K562 (cell line): ENCODE results near the gene P2RX5.

Experiments used
- ARNT ChIP-seq, 2 experiments: fragments of 450-650 bp; IDR thresholded peaks; 2 replicates each; pipeline ENCODE4 v1.6.1; 2016; ENCODE audit warnings: mild to moderate bottlenecking in 1 of 2
- CBFB ChIP-seq: sonication (generic); formaldehyde crosslinking; IDR thresholded peaks from 2 replicates; pipeline ENCODE4 v1.4.0; 2020; ENCODE audit warnings: mild to moderate bottlenecking, missing genetic modification reagents
- CTCF ChIP-seq, 3 experiments: IDR thresholded peaks in 2 of 3; conservative IDR thresholded peaks in 1 of 3; 2 replicates each; pipeline ENCODE4 v1.5.1; 2011 to 2012; ENCODE audit warnings: low read length in 3 of 3, mild to moderate bottlenecking in 3 of 3, control low read depth in 2 of 3, improper control_type of control experiment in 1 of 3, inconsistent platforms in 1 of 3, low read depth in 1 of 3, mixed read lengths in 1 of 3, moderate library complexity in 1 of 3; ENCODE audit not compliant: insufficient read depth in 2 of 3
- HNRNPUL1 ChIP-seq: fragments of 200-400 bp; formaldehyde crosslinking; IDR thresholded peaks from 2 replicates; pipeline ENCODE4 v1.6.1; 2017; ENCODE audit warnings: low read length
- NBN ChIP-seq: fragments of 450-650 bp; IDR thresholded peaks from 2 replicates; pipeline ENCODE4 v1.6.1; 2016; ENCODE audit warnings: low read depth, mild to moderate bottlenecking
- TCF7 ChIP-seq: sonication (generic); IDR thresholded peaks from 2 replicates; pipeline ENCODE4 v1.6.1; 2016; ENCODE audit warnings: antibody characterized with exemption, borderline replicate concordance
- ZKSCAN8 ChIP-seq: fragments of 200-800 bp; sonication (Bioruptor generic); IDR thresholded peaks from 2 replicates; pipeline ENCODE4 v1.6.1; 2016; ENCODE audit warnings: missing genetic modification characterization, missing compliant biosample characterization
- ZNF239 ChIP-seq: fragments of 250-450 bp; sonication (Bioruptor Pico); IDR thresholded peaks from 2 replicates; pipeline ENCODE4 v1.4.0; 2020; ENCODE audit warnings: mild to moderate bottlenecking
- ZNF277 ChIP-seq: fragments of 250-450 bp; sonication (Bioruptor Pico); IDR thresholded peaks from 2 replicates; pipeline ENCODE4 v1.8.0; 2022; ENCODE audit warnings: inconsistent platforms, mild to moderate bottlenecking, moderate library complexity, borderline replicate concordance
- ZNF311 ChIP-seq: fragments of 250-450 bp; sonication (Bioruptor Pico); IDR thresholded peaks from 2 replicates; pipeline ENCODE4 v1.4.0; 2020; ENCODE audit warnings: mild to moderate bottlenecking, moderate library complexity

- TF ChIP-seq NBN (no peak), CTCF (IDR thresholded peaks at IDR 0.05 in 2 of 3, conservative IDR thresholded peaks at IDR 0.05 in 1 of 3; ENCODE audit: insufficient read depth in 2 of 3, low read depth in 1 of 3, low read length in 3 of 3) (no peak), ZNF311 (CRISPR knock-in tag) (no peak), HNRNPUL1 (no peak), ARNT (IDR thresholded peaks at IDR 0.05) (no peak), ZNF277 (CRISPR knock-in tag) (no peak), ZKSCAN8 (no peak), CBFB (no peak), ZNF239 (CRISPR knock-in tag) (no peak), TCF7 (no peak)
Measured at GRCh38 chr17:3689262-3690093, 6.5 kb downstream of the P2RX5 start.
